Kidney (tissue), 14 donors: ENCODE measurements around the gene ZFAND3. TPM values are rescaled to one million over a fixed set of nuclear protein-coding genes. Genes with fewer than 3 reads are reported as not detected.
A peak's percentile ranks its signal among the peaks of the same experiment; 100 is the strongest.

ENCODE experiments used
- DNase-seq, 5 donors: peaks; one replicate each; pipeline ENCODE4 v3.0.0-alpha.2; 2013 to 2020
- FAIRE-seq: peaks from 2 replicates; lab custom pipeline; 2012; peaks lifted over from hg19 to GRCh38; lab: Jason Lieb, UNC
- H3K27ac ChIP-seq, 2 donors: one replicate each; pipeline ENCODE4 v1.7.0; 2013; ENCODE audit warnings: low read depth in 2 of 2, low read length in 2 of 2, inconsistent platforms in 1 of 2
- H3K27me3 ChIP-seq: one replicate; pipeline ENCODE4 v1.7.1; 2013; ENCODE audit warnings: low read length, inconsistent platforms; ENCODE audit not compliant: control insufficient read depth, insufficient read depth
- H3K36me3 ChIP-seq, 3 donors: one replicate each; pipeline versions ENCODE4 v1.7.0 to v1.7.1; 2013; ENCODE audit warnings: low read length in 3 of 3, control low read depth in 1 of 3, inconsistent platforms in 1 of 3; ENCODE audit not compliant: insufficient read depth in 3 of 3, control insufficient read depth in 2 of 3
- H3K4me1 ChIP-seq, 3 donors: one replicate each; pipeline versions ENCODE4 v1.7.0 to v1.7.1; 2013; ENCODE audit warnings: low read length in 3 of 3, inconsistent platforms in 1 of 3, low read depth in 1 of 3; ENCODE audit not compliant: control insufficient read depth in 2 of 3, insufficient read depth in 2 of 3
- H3K4me3 ChIP-seq, 3 donors: one replicate each; pipeline versions ENCODE4 v1.7.0 to v1.8.1; 2013; ENCODE audit warnings: low read length in 3 of 3, control low read depth in 1 of 3, inconsistent platforms in 1 of 3
- H3K9ac ChIP-seq, 3 donors: one replicate each; pipeline versions ENCODE4 v1.7.0 to v1.7.1; 2013; ENCODE audit warnings: low read length in 3 of 3, control low read depth in 1 of 3, inconsistent platforms in 1 of 3
- H3K9me3 ChIP-seq, 3 donors: one replicate each; pipeline versions ENCODE4 v1.7.0 to v1.7.1; 2013; ENCODE audit warnings: low read length in 3 of 3, control low read depth in 1 of 3, inconsistent platforms in 1 of 3; ENCODE audit not compliant: control insufficient read depth in 2 of 3, insufficient read depth in 1 of 3
- intact Hi-C: fragments of 100-400 bp; cut with DNase I; formaldehyde crosslinking; loops from one replicate; pipeline ENCODE4 v1.11.1; 2022
- polyA plus RNA-seq: library from polyadenylated mRNA; stranded (reverse); fragments of 350-450 nt; fragmentation: Illumina TruSeq; extraction: RNeasy Lipid Tissue Mini Kit (QIAGEN cat#74804); gene quantifications from one replicate; pipeline ENCODE4 v1.2.3, GENCODE V29; 2014; ENCODE audit warnings: low read depth, low replicate concordance; ENCODE audit not compliant: insufficient read depth
- total RNA-seq: library from RNA; stranded (reverse); fragmentation: NEBNext Ultra II Directional; extraction: Animal tissue kit (Norgen Biotek cat#: 25700); gene quantifications from one replicate; pipeline ENCODE4 v1.2.1, GENCODE V29; 2021
- TF ChIP-seq, protein P1 (sequence below): IDR thresholded peaks from 3 replicates; pipeline ENCODE4 v1.5.1; 2012; ENCODE audit warnings: mild to moderate bottlenecking, moderate library complexity, borderline replicate concordance; ENCODE audit not compliant: insufficient read depth; ENCODE audit errors: extremely low read depth
- donor health status: control.
- donor health status: control.
- donor health status: control.
- donor health status: control.
- donor health status: control.
- donor health status: DM: yes; HTN: yes; CAD: no.
- donor health status: Normal renal cell carcinoma (clear cell type).

Gene ZFAND3
- total and polyA plus RNA-seq, 2 donors from 2014 or later, result 44.6 to 104 TPM

- Histone ChIP-seq H3K4me3 (no peak overlapping the region), H3K27me3 (no peaks in the 10 kb centered on the region), H3K9ac (no peak overlapping the region), H3K36me3 (no peaks in the 10 kb centered on the region), H3K4me1 (peaks cover 0 to 2% (median 0%) of the 10 kb centered on the region in 3 donors), H3K27ac (no peak overlapping the region), H3K9me3 (no peaks in the 10 kb centered on the region)
- intact Hi-C loops, result no loop called here
- no peak for FAIRE-seq
- DNase-seq, result no peak
- TF ChIP-seq, protein P1, sequence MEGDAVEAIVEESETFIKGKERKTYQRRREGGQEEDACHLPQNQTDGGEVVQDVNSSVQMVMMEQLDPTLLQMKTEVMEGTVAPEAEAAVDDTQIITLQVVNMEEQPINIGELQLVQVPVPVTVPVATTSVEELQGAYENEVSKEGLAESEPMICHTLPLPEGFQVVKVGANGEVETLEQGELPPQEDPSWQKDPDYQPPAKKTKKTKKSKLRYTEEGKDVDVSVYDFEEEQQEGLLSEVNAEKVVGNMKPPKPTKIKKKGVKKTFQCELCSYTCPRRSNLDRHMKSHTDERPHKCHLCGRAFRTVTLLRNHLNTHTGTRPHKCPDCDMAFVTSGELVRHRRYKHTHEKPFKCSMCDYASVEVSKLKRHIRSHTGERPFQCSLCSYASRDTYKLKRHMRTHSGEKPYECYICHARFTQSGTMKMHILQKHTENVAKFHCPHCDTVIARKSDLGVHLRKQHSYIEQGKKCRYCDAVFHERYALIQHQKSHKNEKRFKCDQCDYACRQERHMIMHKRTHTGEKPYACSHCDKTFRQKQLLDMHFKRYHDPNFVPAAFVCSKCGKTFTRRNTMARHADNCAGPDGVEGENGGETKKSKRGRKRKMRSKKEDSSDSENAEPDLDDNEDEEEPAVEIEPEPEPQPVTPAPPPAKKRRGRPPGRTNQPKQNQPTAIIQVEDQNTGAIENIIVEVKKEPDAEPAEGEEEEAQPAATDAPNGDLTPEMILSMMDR, result no peak
These were observed 38.8 kb downstream of the ZFAND3 start for GRCh38 chr6:37858363-37858762.

DNA sequence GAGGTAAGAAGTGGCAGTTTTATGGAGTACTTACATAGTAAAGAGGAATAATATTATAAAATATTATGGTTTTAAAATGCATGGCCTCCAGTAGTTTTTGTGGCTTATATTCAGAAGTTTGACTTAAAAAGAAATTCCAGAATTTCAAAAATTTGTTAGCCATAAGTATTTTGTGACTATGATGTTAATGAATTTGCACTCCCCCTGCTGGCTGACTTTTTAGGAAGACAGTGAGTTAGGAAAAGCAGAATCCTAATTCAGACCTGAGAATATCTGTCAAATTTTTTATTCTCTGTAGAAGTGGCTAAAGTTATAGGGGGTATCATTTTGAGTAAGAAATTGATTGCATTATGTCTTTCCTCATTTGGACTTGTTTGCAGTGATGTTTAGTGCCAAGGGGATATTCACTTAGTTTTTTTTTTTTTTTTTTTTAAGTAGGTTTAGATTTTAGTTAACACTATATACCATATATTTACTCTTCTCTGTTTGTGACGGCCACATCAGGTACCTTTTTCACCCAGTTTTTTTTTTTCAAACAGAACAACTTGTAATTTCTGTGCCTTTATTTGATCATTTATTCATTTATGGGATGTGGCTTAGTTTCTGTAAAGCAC is 40.8 kb downstream of the ZFAND3 start:
- Histone ChIP-seq H3K36me3 (no peaks in the 10 kb centered on the region), H3K9me3 (no peaks in the 10 kb centered on the region), H3K4me1 (peaks cover 0 to 2% (median 0%) of the 10 kb centered on the region in 3 donors), H3K4me3 (no peak overlapping the region), H3K27me3 (no peaks in the 10 kb centered on the region), H3K27ac (no peak overlapping the region), H3K9ac (no peak overlapping the region)
- intact Hi-C loops, result no loop called here
- TF ChIP-seq, protein P1, result peak; percentile 60
- peak in 2 of 5 donors; percentile 43 to 56 for DNase-seq
- no peak for FAIRE-seq

- H3K27ac ChIP-seq, result no peak overlapping the region
- H3K36me3 ChIP-seq, result no peaks in the 10 kb centered on the region
- peaks cover 0 to 2% (median 0%) of the 10 kb centered on the region in 3 donors for H3K4me1 ChIP-seq
- H3K27me3 ChIP-seq, result no peaks in the 10 kb centered on the region
- H3K9ac ChIP-seq, result no peak overlapping the region
- no peak for DNase-seq
- no peak overlapping the region for H3K4me3 ChIP-seq
- no peak for FAIRE-seq
- intact Hi-C loops, result no loop called here
- no peaks in the 10 kb centered on the region for H3K9me3 ChIP-seq
- TF ChIP-seq, protein P1, result no peak
These were observed 41.9 kb downstream of the ZFAND3 start for GRCh38 chr6:37861452-37861851.
